Panc1 (cell line): ENCODE results near the gene MLLT3.

ENCODE experiments used
- CTCF ChIP-seq: fragments of 450-650 bp; IDR thresholded peaks from 2 replicates; pipeline ENCODE4 v1.5.1; 2017; ENCODE audit warnings: mild to moderate bottlenecking
- POLR2AphosphoS5 ChIP-seq: IDR thresholded peaks from 2 replicates; pipeline ENCODE4 v1.6.1; 2012; ENCODE audit warnings: mild to moderate bottlenecking, low read depth, low read length, moderate library complexity

- TF ChIP-seq POLR2AphosphoS5 (no peak), CTCF (no peak)
Measured at GRCh38 chr9:20377790-20378189, 244.5 kb downstream of the MLLT3 start.
